OCI-LY7 (cell line): ENCODE data around the gene ADH7. TPM values are rescaled to one million over a fixed set of nuclear protein-coding genes. Genes with fewer than 3 reads are reported as not detected.

Experiments used
- BruUV-seq: library from RNA; stranded (reverse); fragments of 400-500 nt; replicated peaks from 2 replicates; lab custom pipeline; 2021; lab: Mats Ljungman, UMichigan
- CTCF ChIA-PET: fragments of 300-600 bp; sonication (Branson Sonifier 250); formaldehyde crosslinking; loops from one replicate; lab custom pipeline; 2022; ENCODE audit warnings: antibody characterized with exemption; ENCODE audit not compliant: unreplicated experiment; lab: Charles Lee
- POLR2A ChIA-PET: fragments of 300-600 bp; sonication (Branson Sonifier 250); formaldehyde crosslinking; loops from one replicate; lab custom pipeline; 2022; ENCODE audit warnings: antibody characterized with exemption; lab: Charles Lee
- DNase-seq: peaks from one replicate; pipeline ENCODE4 v3.0.0-alpha.2; 2015; ENCODE audit warnings: low spot score
- H2AFZ ChIP-seq: fragments of 200-600 bp; sonication (generic), shearing (Covaris generic); 2 replicates; pipeline ENCODE4 v1.6.1; 2014; ENCODE audit warnings: mild to moderate bottlenecking, antibody characterized with exemption, low read length, moderate library complexity
- H3K27ac ChIP-seq: fragments of 200-600 bp; sonication (generic); 2 replicates; pipeline ENCODE4 v1.5.1; 2014; ENCODE audit warnings: mixed run types, low read depth, mild to moderate bottlenecking, moderate library complexity, low read length, inconsistent platforms; ENCODE audit not compliant: poor library complexity, severe bottlenecking
- H3K36me3 ChIP-seq: fragments of 200-600 bp; sonication (generic); 2 replicates; pipeline ENCODE4 v1.6.1; 2014; ENCODE audit warnings: mild to moderate bottlenecking, antibody characterized with exemption, low read length, moderate library complexity, mixed read lengths; ENCODE audit not compliant: insufficient read depth
- H3K4me1 ChIP-seq: fragments of 200-600 bp; sonication (generic); 2 replicates; pipeline ENCODE4 v1.5.1; 2014; ENCODE audit warnings: mild to moderate bottlenecking, low read length; ENCODE audit not compliant: insufficient read depth, poor library complexity, severe bottlenecking
- H3K4me2 ChIP-seq: fragments of 200-600 bp; sonication (generic); 2 replicates; pipeline ENCODE4 v1.6.1; 2014; ENCODE audit warnings: mild to moderate bottlenecking, low read length
- H3K4me3 ChIP-seq: fragments of 200-600 bp; sonication (generic); 2 replicates; pipeline ENCODE4 v1.5.1; 2014; ENCODE audit warnings: mild to moderate bottlenecking, low read depth, low read length; ENCODE audit not compliant: poor library complexity, severe bottlenecking
- H3K79me2 ChIP-seq: fragments of 200-600 bp; sonication (generic); 2 replicates; pipeline ENCODE4 v1.6.1; 2016; ENCODE audit warnings: low read depth, mild to moderate bottlenecking, low read length, moderate library complexity, mixed read lengths; ENCODE audit not compliant: insufficient read depth
- H3K9me2 ChIP-seq: fragments of 200-600 bp; sonication (generic); 2 replicates; pipeline ENCODE4 v1.6.1; 2016; ENCODE audit warnings: mild to moderate bottlenecking, low read length, mixed read lengths; ENCODE audit not compliant: insufficient read depth
- H3K9me3 ChIP-seq: fragments of 200-600 bp; sonication (generic); 2 replicates; pipeline ENCODE4 v1.6.1; 2014; ENCODE audit warnings: mild to moderate bottlenecking, mixed run types, low read length, mixed read lengths
- H4K20me1 ChIP-seq: fragments of 200-600 bp; sonication (generic); 2 replicates; pipeline ENCODE4 v1.6.1; 2014; ENCODE audit warnings: mild to moderate bottlenecking, antibody characterized with exemption, low read length, moderate library complexity, mixed read lengths; ENCODE audit not compliant: insufficient read depth
- EZH2phosphoT487 ChIP-seq: fragments of 200-600 bp; sonication (generic); IDR thresholded peaks from 2 replicates; pipeline ENCODE4 v1.6.1; 2018; ENCODE audit warnings: low read depth, borderline replicate concordance, mild to moderate bottlenecking, mixed run types, antibody characterized with exemption, low read length, moderate library complexity, mixed read lengths
- intact Hi-C: fragments of 100-400 bp; cut with micrococcal nuclease; formaldehyde crosslinking; loops from one replicate; pipeline ENCODE4 v1.10.0; 2022; ENCODE audit not compliant: unreplicated experiment
- total RNA-seq, 2 experiments: library from RNA; depleted of rRNA in 1 of 2; stranded (reverse); fragments of >200 nt in 1 of 2; shearing (Covaris generic) in 1 of 2; gene quantifications; 2 replicates each; pipeline ENCODE4 v1.2.3, GENCODE V29; 2014 to 2022
- TF ChIP-seq, protein P1 (sequence below): fragments of 200-600 bp; sonication (generic); conservative IDR thresholded peaks from 2 replicates; pipeline ENCODE4 v1.5.1; 2014; ENCODE audit warnings: mild to moderate bottlenecking, antibody characterized with exemption, low read length, moderate library complexity, mixed read lengths

Gene ADH7
- total RNA-seq, 2 experiments from 2014 or later, result not detected

DNA sequence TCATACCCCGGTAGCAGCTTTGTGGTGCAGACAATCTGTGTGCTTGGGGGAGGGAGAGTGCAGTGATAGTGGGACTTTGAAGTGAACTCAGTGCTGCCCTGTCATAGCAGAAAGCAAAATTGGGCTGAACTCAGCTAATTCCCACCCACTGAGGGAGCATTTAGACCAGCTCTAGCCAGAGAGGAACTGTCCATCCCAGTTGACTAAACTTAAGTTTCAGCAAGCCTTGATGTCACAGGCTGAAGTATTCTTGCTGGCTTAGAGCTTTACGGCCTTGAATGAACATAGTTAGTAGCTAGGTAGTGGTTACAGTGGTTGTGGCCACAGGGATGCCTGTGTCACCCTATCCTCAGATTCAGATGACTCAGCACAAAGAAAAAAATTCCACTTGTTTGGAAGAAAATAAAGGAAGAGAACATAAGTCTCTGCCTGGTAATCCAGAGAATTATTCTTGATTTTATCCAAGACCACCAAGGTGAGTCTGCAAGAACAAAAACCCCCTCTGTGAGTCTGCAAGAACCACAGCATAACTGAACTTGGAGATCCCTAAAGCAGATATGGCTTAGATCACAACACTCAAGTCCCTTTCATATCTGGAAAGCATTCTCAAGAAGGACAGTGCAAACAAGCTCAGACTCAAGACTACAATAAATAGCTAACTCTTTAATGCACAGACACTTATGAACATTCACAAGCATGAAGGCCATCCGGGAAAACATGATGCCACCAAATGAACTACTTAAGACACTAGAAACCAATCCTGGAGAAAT lies 39.4 kb downstream of the ADH7 start:
- no peaks in the 10 kb centered on the region for H3K9me2 ChIP-seq
- H3K4me1 ChIP-seq, result no peaks in the 10 kb centered on the region
- H3K4me2 ChIP-seq, result no peak overlapping the region
- H3K79me2 ChIP-seq, result no peaks in the 10 kb centered on the region
- H2AFZ ChIP-seq, result no peak overlapping the region
- H3K36me3 ChIP-seq, result no peaks in the 10 kb centered on the region
- TF ChIP-seq EZH2phosphoT487, result no peak
- TF ChIP-seq, protein P1, sequence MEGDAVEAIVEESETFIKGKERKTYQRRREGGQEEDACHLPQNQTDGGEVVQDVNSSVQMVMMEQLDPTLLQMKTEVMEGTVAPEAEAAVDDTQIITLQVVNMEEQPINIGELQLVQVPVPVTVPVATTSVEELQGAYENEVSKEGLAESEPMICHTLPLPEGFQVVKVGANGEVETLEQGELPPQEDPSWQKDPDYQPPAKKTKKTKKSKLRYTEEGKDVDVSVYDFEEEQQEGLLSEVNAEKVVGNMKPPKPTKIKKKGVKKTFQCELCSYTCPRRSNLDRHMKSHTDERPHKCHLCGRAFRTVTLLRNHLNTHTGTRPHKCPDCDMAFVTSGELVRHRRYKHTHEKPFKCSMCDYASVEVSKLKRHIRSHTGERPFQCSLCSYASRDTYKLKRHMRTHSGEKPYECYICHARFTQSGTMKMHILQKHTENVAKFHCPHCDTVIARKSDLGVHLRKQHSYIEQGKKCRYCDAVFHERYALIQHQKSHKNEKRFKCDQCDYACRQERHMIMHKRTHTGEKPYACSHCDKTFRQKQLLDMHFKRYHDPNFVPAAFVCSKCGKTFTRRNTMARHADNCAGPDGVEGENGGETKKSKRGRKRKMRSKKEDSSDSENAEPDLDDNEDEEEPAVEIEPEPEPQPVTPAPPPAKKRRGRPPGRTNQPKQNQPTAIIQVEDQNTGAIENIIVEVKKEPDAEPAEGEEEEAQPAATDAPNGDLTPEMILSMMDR, result no peak
- intact Hi-C loops, result no loop called here
- H3K27ac ChIP-seq, result no peak overlapping the region
- no peaks in the 10 kb centered on the region for H3K9me3 ChIP-seq
- no peak for DNase-seq
- POLR2A ChIA-PET, result interaction anchor here (0.6 kb wide), 1 partner anchor 293 kb away, joined by 3 read pairs; no protein-coding TSS in a partner anchor
- BruUV-seq, result no TSS peak
- H4K20me1 ChIP-seq, result no peaks in the 10 kb centered on the region
- no peak overlapping the region for H3K4me3 ChIP-seq
- CTCF ChIA-PET, result no interaction called here

DNA sequence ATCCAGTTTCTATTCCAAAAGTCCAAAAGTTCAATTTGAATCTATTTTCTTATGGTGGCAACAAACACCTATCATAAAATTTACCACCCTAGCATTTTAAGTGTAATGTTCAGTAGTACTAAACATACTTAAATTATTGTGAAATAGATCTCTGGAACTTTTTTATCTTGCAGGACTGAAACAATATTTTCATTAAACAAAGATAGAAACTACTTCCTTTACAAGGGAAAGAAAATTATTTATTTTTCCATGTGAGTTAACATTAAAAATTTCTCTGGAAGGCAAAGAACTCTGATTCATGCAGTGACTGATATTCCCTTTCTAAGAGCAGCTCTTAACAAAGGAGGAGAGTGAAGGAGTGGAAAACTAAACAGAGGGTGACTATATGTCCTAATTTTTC lies 40.2 kb downstream of the ADH7 start:
- Histone ChIP-seq H2AFZ (no peak overlapping the region), H3K4me3 (no peak overlapping the region), H3K79me2 (no peaks in the 10 kb centered on the region), H3K27ac (no peak overlapping the region), H3K36me3 (no peaks in the 10 kb centered on the region), H4K20me1 (no peaks in the 10 kb centered on the region), H3K4me2 (no peak overlapping the region), H3K9me2 (no peaks in the 10 kb centered on the region), H3K4me1 (no peaks in the 10 kb centered on the region), H3K9me3 (no peaks in the 10 kb centered on the region)
- BruUV-seq, result no TSS peak
- CTCF ChIA-PET, result no interaction called here
- no peak for TF ChIP-seq EZH2phosphoT487
- POLR2A ChIA-PET, result no interaction called here
- intact Hi-C loops, result no loop called here
- no peak for DNase-seq

DNA sequence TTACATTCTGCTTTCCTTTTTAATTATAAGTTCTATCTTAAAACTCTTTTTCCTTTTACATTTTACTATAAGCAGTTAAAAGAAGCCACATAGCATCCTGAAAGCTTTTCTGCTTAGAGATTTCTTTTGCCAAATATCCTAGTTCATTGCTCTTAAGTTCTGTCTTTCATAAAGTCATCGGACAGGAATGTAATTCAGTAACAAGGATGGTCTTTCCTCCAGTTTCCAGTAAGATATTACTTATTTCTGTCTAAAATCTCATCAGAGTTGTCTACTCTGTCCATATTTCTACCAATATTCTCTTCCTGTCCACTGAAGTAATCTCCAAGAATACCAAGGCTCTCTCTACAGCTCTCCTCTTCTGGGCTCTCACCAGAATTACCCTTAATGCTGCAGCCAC lies 45.1 kb downstream of the ADH7 start:
- H3K79me2 ChIP-seq, result no peaks in the 10 kb centered on the region
- ChIA-PET POLR2A (no interaction called here), CTCF (no interaction called here)
- H3K4me3 ChIP-seq, result no peak overlapping the region
- H3K36me3 ChIP-seq, result no peaks in the 10 kb centered on the region
- no peak for DNase-seq
- H4K20me1 ChIP-seq, result no peaks in the 10 kb centered on the region
- no peaks in the 10 kb centered on the region for H3K4me1 ChIP-seq
- no peaks in the 10 kb centered on the region for H3K9me3 ChIP-seq
- H3K27ac ChIP-seq, result no peak overlapping the region
- TF ChIP-seq, protein P1, result no peak
- TF ChIP-seq EZH2phosphoT487, result no peak
- no peak overlapping the region for H3K4me2 ChIP-seq
- no peak overlapping the region for H2AFZ ChIP-seq
- H3K9me2 ChIP-seq, result no peaks in the 10 kb centered on the region
- intact Hi-C loops, result no loop called here
- no TSS peak for BruUV-seq
